HL-60 (cell line): ENCODE data around the gene ZNF562.

Source experiments
- CTCF ChIP-seq: IDR thresholded peaks from one replicate; pipeline ENCODE4 v1.5.1; 2011; ENCODE audit warnings: low read length, control low read depth, inconsistent platforms; ENCODE audit not compliant: insufficient read depth
- POLR2AphosphoS5 ChIP-seq: IDR thresholded peaks from 2 replicates; pipeline ENCODE4 v1.6.1; 2012; ENCODE audit warnings: low read depth
- REST ChIP-seq: IDR thresholded peaks from 2 replicates; pipeline ENCODE4 v1.6.1; 2012; ENCODE audit warnings: low read depth; ENCODE audit not compliant: insufficient replicate concordance
- SPI1 ChIP-seq: IDR thresholded peaks from 2 replicates; pipeline ENCODE4 v1.6.1; 2012; ENCODE audit warnings: low read depth, mild to moderate bottlenecking, borderline replicate concordance

GRCh38 chr19:9721861-9722260 is 47.0 kb upstream of the ZNF562 start:
- no peak for TF ChIP-seq CTCF
- no peak for TF ChIP-seq POLR2AphosphoS5
- no peak for TF ChIP-seq SPI1
- no peak for TF ChIP-seq REST
